ENCODE data around the gene CCNL1.
A peak's percentile ranks its signal among the peaks of the same experiment; 100 is the strongest.

DNA sequence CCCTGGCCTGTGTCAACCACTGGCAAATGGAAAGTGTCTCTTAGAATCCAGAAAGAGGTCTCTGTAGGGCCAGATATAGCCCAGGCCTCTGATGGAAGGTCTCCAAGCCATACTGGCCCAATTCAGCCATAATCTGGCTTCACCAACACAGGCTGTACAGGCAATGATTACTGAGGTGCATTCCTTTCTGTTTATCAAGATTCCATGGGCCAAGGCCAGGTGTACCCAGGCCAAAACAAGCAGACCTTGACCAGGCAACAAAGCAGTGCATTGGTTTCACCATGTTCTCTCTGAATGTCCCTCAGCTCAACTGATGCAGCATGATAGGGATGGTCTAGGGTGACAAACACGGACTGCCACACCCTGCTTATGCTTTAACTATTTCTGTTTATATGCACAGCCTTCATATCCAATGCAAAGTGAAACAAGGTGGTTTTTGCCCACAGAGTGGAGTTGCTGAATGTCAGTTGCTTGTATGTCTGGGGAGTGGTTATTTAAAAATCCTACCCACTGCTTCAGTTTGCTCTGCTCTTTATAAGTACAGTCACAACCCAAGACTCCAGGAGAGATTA is 25.2 kb downstream of the CCNL1 start:
- TF ChIP-seq, protein P1, sequence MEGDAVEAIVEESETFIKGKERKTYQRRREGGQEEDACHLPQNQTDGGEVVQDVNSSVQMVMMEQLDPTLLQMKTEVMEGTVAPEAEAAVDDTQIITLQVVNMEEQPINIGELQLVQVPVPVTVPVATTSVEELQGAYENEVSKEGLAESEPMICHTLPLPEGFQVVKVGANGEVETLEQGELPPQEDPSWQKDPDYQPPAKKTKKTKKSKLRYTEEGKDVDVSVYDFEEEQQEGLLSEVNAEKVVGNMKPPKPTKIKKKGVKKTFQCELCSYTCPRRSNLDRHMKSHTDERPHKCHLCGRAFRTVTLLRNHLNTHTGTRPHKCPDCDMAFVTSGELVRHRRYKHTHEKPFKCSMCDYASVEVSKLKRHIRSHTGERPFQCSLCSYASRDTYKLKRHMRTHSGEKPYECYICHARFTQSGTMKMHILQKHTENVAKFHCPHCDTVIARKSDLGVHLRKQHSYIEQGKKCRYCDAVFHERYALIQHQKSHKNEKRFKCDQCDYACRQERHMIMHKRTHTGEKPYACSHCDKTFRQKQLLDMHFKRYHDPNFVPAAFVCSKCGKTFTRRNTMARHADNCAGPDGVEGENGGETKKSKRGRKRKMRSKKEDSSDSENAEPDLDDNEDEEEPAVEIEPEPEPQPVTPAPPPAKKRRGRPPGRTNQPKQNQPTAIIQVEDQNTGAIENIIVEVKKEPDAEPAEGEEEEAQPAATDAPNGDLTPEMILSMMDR (IDR thresholded peaks at IDR 0.05): peak in 1 of 6 experiments; percentile 1
- TF ChIP-seq POLR2A (IDR thresholded peaks at IDR 0.05): peak; percentile 24 to 68

Measured in Peyer's patch (tissue), 4 donors.